ENCODE measurements around the gene BOD1L1. TPM values are rescaled to one million over a fixed set of nuclear protein-coding genes. Genes with fewer than 3 reads are reported as not detected.

BOD1L1 gene
- total RNA-seq, 2 experiments from 2014 or later, result 27.2 to 28.9 TPM

DNA sequence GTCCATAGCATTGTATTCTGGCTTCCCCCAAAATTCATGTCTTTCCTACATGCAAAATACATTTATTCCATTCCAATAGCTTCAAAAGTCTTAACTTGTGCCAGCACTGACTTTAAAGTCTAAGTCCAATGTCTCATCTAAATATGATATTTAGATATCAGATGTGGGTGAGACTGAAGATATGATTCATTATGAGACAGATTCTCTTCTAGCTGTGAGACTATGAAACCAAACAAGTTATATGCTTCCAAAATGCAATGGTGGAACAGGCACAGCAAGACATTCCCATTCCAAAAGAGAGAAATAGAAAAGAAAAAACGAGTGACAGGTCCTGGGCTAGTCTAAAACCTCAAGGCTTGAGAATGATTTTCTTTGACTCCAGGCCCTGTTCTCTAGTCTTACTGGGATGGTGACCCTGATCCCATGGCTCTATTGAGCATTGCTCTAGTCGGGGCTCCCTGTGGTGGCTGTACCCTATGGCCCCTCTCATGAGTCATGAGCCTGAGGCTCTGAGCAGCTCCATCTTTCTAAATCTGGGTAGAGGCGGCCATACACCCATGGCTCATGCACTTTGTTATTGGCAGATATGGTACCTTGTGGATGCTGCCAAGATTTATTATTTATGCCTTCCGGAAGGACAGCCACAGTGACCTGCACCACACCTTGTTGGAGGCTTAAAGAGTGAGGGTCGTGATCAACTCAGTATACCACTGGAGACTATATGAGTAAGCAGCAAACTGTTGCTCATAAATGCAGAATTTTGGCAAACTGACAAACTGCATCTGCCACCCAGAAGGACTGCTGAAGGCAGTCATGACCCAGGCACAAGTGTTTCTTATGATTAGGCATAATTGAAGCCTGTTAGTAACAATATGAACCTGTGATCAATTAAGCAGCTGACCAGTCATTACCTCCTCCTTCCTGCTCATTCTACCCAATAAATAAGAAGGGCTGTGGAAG, 38.5 kb upstream of the BOD1L1 start:
- no peak for ATAC-seq
- Mint-ChIP-seq H3K4me1 (ENCODE audit: low read depth) (no peaks in the 10 kb centered on the region), H3K27me3 (peaks cover 7% of the 10 kb centered on the region), H3K4me3 (no peak overlapping the region), H3K36me3 (ENCODE audit: low read depth) (no peaks in the 10 kb centered on the region), H3K27ac (no peak overlapping the region), H3K9me3 (no peaks in the 10 kb centered on the region)
- ChIA-PET POLR2A (no interaction called here), CTCF (no interaction called here)
- intact Hi-C loops (cut with micrococcal nuclease), result no loop called here
- no peak for DNase-seq
- TF ChIP-seq, protein P1, sequence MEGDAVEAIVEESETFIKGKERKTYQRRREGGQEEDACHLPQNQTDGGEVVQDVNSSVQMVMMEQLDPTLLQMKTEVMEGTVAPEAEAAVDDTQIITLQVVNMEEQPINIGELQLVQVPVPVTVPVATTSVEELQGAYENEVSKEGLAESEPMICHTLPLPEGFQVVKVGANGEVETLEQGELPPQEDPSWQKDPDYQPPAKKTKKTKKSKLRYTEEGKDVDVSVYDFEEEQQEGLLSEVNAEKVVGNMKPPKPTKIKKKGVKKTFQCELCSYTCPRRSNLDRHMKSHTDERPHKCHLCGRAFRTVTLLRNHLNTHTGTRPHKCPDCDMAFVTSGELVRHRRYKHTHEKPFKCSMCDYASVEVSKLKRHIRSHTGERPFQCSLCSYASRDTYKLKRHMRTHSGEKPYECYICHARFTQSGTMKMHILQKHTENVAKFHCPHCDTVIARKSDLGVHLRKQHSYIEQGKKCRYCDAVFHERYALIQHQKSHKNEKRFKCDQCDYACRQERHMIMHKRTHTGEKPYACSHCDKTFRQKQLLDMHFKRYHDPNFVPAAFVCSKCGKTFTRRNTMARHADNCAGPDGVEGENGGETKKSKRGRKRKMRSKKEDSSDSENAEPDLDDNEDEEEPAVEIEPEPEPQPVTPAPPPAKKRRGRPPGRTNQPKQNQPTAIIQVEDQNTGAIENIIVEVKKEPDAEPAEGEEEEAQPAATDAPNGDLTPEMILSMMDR (IDR thresholded peaks at IDR 0.05), result no peak

GRCh38 chr4:13659341-13660070, 32.0 kb upstream of the BOD1L1 start:
- TF ChIP-seq, protein P1 (IDR thresholded peaks at IDR 0.05), result no peak
- H3K36me3 Mint-ChIP-seq (ENCODE audit: low read depth), result no peaks in the 10 kb centered on the region
- CTCF ChIA-PET, result no interaction called here
- H3K4me3 Mint-ChIP-seq, result no peak overlapping the region
- DNase-seq (no peak), ATAC-seq (no peak)
- POLR2A ChIA-PET, result no interaction called here
- no peaks in the 10 kb centered on the region for H3K9me3 Mint-ChIP-seq
- H3K27ac Mint-ChIP-seq, result no peak overlapping the region
- peaks cover 2% of the 10 kb centered on the region for H3K27me3 Mint-ChIP-seq
- intact Hi-C loops (cut with micrococcal nuclease), result loop anchor here (10.0 kb wide), 1 partner anchor 1345 kb away; the partner anchor contains the start of gene CPEB2
- H3K4me1 Mint-ChIP-seq (ENCODE audit: low read depth), result peaks cover 12% of the 10 kb centered on the region

DNA sequence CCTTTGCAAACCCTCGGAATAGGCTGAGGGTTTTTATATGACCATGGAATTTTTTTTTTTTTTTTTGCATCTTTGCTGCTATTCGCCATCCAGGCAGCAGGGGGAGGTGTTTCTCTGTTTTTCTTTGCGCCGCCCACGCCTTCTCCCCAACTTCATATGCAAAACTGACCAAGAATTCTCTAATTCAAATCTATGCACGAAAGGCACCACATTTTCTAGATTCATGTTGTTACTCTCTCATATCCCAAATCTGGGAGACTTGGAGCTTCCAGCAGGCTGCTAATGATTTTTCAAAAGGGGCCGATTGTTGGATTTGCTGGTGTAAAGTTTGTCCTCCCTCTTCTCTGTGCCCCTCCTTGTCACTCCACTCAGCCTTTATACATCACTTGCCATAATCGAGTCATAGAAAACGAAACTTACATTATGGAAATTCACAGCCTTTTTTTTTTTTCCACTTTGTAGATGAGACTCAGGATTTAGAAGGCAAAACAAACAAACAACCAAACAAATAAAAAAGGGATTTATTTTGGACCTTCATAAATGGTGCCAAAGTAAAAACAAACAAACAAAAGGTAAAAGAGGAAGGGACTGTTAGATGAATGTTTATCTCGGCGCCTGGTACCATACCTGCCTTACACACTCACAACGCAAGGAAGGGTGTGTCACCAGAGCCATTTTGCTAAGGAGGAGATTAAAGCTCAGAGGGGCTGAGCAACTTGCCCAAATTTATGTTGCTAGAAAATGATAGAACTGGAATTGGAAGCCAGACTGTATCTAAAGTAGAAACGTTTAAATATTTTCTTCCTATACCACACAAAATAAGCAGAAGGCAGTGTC, 29.3 kb upstream of the BOD1L1 start:
- ChIA-PET CTCF (interaction anchor here (0.6 to 2.0 kb wide), 12 partner anchors 9 to 1234 kb away, joined by 3 to 8 read pairs (median 4); no protein-coding TSS in a partner anchor), POLR2A (interaction anchor here (0.7 kb wide), 1 partner anchor 564 kb away, joined by 3 read pairs; no protein-coding TSS in a partner anchor)
- peak; percentile 45 for ATAC-seq
- TF ChIP-seq, protein P1 (IDR thresholded peaks at IDR 0.05), result peak; percentile 90
- peak; percentile 87 for DNase-seq
- H3K4me1 Mint-ChIP-seq (ENCODE audit: low read depth), result peaks cover 12% of the 10 kb centered on the region
- intact Hi-C loops (cut with micrococcal nuclease), result loop anchor here (10.0 kb wide), 1 partner anchor 1348 kb away; the partner anchor contains the start of gene CPEB2
- H3K9me3 Mint-ChIP-seq, result no peaks in the 10 kb centered on the region
- H3K4me3 Mint-ChIP-seq, result peak overlapping the region; percentile 64
- H3K36me3 Mint-ChIP-seq (ENCODE audit: low read depth), result no peaks in the 10 kb centered on the region
- H3K27me3 Mint-ChIP-seq, result peaks cover 2% of the 10 kb centered on the region
- peak overlapping the region; percentile 67 for H3K27ac Mint-ChIP-seq

DNA sequence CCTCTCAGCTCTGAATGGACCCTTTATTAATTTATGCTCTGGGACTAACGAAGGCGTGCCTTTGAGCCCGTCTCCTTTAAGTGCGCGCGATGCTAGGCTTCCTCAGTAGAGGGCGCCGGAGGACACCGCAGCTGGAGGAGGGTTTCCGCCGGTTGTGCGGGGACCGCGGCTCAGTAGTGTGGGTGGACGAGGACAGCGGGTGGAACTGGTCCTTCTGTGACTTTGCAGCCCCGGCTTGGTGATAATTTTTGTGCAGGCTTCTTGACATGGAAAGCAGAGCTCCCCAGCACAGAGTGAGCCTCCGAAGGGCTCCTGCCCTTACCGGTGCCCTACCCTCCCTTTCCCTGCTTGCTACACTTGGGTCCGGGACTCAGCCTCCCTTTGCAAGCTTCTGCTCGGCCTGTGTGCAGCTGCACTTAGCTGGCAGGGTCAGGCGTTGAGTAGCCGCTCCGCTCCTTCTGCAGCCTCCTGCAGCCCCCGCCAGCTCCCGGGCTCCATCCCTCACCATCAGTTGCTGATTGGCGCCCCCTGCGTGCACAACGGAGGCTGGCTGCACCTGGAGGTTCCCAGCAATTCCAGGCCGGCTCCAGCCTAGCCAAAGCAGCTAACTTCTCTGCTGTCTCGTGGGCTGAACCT, 26.8 kb upstream of the BOD1L1 start:
- DNase-seq (peak; percentile 90), ATAC-seq (peak; percentile 95)
- CTCF ChIA-PET, result interaction anchor here (0.7 to 2.5 kb wide), 37 partner anchors 9 to 1982 kb away, joined by 3 to 36 read pairs (median 4); partner anchors contain the start of gene BOD1L1
- H3K36me3 Mint-ChIP-seq (ENCODE audit: low read depth), result no peaks in the 10 kb centered on the region
- intact Hi-C loops (cut with micrococcal nuclease), result loop anchor here (10.0 kb wide), 1 partner anchor 1351 kb away; the partner anchor contains the start of gene CPEB2
- no peaks in the 10 kb centered on the region for H3K9me3 Mint-ChIP-seq
- peak overlapping the region; percentile 69 for H3K4me3 Mint-ChIP-seq
- H3K27me3 Mint-ChIP-seq, result peaks cover 2% of the 10 kb centered on the region
- peaks cover 12% of the 10 kb centered on the region for H3K4me1 Mint-ChIP-seq (ENCODE audit: low read depth)
- H3K27ac Mint-ChIP-seq, result no peak overlapping the region
- POLR2A ChIA-PET, result interaction anchor here (1.7 kb wide), 1 partner anchor 27 kb away, joined by 9 read pairs; the partner anchor contains the start of gene BOD1L1
- TF ChIP-seq, protein P1 (IDR thresholded peaks at IDR 0.05), result peak; percentile 78

Data from activated CD8-positive, alpha-beta T cell treated with anti-CD3 and anti-CD28 coated beads for 36 hours (primary cell).